Stimulated activated CD4-positive, alpha-beta T cell treated with anti-CD3 and anti-CD28 coated beads, Interleukin-4, amount 100 ng/mL, for 4 hours (primary cell): ENCODE results near the gene KLHL30.
"Not testable (repeated sequence)": the region's sequence is repeated elsewhere in the genome, so short reads cannot be mapped to it uniquely, and the experiment has no call there.

Source experiments
- DNase-seq, 2 experiments: peaks; one replicate each; pipeline ENCODE4 v3.0.0-alpha.2; 2020

The KLHL30 gene

DNA sequence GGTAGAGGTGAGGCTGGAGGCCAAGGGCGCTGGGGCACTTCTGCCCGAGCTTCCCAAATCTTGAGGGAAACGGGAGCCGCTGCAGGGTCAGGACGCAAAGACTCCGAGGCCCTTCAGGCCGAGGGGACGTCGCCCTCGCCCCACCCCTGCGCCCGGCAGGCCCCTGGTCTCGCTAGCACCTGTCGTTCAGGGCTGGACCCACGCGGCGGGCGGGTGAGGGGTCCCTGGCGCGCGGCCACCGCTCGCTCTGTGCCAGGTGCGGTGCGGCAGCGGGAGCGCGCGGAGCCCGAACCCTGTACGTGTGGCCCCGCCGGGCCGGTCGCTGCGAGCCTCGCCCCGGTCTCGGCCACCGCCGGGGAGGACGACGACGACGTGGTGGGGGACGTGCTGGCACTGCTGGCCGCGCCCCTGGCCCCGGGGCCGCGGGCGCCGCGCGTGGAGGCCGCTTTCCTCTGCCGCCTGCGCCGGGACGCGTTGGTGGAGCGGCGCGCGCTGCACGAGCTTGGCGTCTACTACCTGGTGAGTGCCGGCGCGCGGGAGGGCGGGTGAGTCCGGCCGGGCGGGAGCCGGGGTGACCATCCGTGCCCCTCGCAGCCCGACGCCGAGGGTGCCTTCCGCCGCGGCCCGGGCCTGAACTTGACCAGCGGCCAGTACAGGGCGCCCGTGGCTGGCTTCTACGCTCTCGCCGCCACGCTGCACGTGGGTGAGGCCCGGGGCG is 25.2 kb downstream of the KLHL30 start:
- no peak for DNase-seq

- no peak for DNase-seq
These were observed 26.4 kb downstream of the KLHL30 start for GRCh38 chr2:238164906-238165287.

DNA sequence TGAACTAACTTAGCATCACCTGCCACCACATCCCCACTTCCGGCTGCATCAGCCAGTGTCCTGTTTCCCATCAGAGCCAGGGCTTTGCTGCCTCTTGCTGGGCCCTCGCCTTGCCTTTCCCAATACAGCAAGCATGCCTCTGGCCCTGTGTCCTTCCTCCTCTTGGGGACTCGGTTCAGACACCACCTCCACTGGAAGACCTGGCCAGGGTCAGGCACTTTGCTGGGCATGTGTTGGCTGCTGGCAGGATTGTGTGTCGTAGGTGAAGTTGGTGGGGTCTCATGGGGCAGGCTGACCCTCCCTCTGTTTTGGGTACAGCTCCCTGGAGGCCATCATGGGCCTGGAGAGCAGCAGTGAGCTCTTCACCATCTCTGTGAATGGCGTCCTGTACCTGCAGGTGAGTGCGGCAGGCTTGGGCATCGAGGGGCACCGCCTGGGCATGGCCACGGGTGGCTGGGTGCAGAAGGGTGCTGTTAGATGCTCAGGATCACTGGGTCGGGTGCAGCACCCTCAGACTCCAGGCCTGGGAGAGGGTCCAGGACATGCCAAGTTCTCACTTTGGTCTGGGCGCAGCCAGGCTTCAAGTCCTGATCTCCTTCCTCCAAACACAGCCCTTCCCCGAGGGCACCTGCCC is 26.9 kb downstream of the KLHL30 start:
- no peak for DNase-seq

DNA sequence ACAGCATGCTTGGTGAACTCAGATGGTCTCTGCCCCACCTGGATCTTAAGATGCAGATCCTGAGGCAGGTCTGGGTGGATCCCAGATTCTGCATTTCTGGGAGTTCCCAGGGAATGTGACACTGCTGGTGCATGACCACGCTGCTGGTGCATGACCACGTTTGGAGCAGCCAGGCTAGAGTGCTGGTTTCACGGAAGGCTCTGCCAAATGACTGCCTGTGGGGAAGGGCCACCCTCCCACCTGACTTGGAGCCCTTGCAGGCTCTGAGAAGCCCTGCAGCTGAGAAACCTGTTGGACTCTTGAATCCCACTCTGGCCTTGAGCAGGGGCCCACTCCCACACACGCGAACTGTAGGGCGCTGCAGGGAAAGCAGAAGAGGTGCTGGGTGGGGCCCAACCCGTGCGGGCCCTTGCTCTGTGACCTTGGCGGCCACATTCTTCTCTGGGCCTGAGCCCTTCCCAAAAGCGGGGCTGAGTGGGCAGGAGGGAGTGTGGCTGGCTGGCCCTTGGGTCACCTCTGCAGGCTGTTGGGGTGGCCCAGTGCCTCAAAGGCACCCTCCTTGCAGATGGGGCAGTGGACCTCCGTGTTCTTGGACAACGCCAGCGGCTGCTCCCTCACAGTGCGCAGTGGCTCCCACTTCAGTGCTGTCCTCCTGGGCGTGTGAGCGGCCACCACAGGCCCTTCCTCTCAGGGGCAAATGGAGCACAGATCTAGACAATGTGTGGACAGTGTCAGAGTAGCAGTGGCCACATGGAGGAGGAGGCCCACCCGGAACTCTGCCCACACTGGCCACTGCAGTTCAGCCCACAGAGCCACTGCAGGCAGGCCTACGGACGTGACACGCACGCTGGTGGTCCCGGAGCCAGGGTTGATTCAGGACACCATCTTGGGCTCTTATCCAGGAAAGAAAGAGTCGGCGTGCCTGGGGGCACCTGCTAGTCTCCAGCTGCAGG is 28.2 kb downstream of the KLHL30 start:
- no peak for DNase-seq

- no peak for DNase-seq
These were observed 28.9 kb downstream of the KLHL30 start for GRCh38 chr2:238167344-238167715.

GRCh38 chr2:238167761-238168160 is 29.3 kb downstream of the KLHL30 start:
- DNase-seq, result no peak

DNA sequence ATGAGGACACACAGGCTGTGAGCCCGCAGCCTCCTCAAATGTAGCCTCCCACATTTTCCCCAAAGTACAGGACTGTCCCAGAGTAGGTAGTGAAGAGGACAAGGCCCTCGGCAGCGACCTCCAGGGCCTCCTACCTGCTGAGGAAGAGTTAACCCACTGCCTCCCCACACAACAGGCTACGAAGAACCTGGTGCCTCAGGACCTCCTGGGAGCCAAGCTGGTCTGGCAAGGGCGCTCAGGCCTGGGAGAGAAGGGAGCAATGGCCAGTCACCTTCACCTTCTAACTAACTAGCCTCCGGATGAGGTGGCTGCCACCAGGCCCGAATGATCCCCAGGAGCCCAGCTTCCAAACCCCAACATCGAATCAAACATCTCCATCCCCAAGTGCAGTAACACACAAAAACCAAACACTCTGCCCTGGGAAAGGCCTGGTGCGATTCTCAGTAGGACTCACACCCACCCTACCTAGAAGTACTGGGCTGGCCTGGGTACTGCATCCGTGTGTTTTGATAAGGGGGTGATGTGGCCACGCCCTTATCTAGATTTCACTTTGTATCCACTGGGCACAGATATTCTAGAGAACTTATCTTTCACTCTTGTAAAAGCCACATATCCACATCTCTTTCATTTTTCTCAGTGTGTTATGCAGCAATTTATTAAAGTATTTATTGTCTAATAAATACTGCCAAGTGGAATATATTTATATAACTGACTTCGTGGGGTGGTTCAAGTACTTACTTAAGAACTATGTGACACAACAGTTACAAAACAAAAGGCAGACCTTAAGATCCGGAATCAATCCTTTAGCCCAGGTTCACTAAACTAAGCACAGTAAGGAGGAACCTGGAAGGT is 30.0 kb downstream of the KLHL30 start:
- DNase-seq, result no peak

DNA sequence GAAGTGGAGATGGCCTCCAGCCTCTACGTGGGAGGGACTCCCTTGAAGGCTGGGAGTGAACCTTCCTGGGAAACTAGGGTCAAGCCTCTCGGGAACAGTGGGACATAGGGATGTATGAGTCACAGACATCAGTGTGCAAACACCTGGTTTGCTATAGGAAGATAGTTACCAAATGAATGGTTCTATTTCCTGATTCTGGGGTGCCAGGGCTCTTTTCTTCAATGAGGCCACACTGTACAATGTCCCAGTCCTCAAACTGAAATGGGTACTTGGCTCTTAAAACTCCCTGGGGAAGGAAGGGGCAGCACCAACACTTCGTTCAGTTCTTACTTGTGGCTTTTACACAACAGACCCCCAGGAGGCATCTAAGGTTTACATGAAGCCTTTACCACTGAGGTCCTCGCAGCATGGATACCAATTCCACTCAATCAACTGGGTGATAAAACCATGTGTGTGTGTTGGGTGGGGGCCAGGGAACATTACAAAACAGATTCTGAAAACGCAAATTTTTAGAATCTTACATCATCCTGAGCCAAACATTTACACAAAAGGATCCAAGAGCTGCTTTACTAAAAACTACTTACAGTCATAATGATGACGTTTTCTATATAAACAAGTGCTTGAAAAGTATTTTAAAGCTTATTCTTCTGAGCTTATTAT is 30.7 kb downstream of the KLHL30 start:
- DNase-seq, result no peak

GRCh38 chr2:238169708-238170251 is 31.3 kb downstream of the KLHL30 start:
- DNase-seq, result no peak

DNA sequence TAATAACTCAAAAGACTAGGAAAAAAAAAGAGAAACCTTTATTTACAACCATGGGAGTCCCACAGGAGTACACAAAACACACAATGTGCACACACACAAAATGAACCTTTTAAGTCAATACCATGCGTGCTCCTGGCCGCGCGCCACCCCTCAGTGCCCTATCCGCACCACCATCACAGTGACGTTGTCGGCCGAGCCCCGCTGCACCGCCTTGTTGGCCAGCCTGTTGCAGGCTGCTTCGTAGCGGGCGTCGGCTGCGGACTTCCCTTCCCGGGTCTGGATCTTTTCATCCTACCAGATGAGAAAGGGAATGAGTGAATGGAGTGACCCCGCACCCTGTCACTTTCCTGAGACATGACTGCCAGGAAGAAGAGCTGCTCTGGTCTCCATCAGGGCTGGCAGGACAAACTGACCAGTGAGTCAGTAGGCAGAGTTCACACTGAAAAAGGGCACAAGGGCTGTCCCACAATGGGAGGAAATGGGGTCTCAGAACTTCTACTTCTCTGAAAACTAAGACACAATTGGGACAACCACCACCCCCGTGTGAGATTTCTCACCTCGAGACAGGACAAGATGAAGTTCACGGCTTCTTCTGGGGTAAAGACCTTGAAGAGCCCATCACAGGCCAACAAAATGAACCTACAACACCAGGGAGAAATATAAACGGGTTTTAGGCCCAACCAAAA is 32.1 kb downstream of the KLHL30 start:
- DNase-seq, result no peak

- DNase-seq, result not testable (repeated sequence)
These were observed 32.6 kb downstream of the KLHL30 start for GRCh38 chr2:238171072-238171431.

DNA sequence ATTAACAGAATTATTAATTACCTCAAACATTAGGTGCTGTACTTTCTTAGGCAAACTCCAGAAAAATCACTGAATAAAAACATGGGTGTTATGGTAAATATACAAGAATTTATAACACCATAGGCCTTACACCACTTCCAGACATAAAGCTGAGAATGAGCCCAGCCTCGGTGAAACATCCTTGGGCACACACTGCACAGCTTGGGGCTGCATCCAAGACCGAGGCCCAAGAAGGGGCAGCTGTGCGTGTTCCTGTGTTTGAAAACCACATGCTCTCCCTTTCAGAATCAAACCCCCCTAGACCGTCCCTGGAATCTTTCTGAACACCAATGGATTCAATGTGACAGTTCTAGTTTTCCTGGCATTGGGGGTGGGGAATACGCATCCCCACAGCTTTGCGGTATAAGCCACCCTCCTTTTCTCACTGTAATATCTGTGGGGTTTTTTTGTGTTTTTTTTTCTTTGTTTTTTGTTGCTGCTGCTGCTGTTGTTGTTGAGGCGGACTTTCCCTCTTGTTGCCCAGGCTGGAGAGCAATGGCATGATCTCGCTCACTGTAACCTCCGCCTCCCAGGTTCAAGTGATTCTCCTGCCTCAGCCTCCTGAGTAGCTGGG is 33.2 kb downstream of the KLHL30 start:
- no peak for DNase-seq

DNA sequence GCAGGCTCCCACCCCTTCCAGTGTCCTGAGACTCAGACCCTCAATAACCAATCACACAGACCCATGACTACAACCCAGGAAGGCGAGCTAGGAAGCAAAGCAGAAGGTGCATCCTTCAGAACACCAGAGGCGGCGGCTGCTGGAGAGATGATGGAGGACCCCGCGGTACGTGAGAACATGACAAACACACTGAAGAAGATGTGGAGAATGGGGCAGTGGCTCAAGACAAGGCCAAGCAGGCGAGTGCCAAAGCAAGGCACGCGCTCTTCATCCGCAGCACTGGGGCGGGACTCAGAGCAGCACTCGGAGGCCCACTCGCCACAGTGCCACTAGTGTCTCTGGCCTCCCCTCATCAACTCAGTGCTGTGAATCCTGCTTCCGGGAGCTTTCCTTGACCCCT is 34.0 kb downstream of the KLHL30 start:
- no peak for DNase-seq

- no peak for DNase-seq
These were observed 35.2 kb downstream of the KLHL30 start for GRCh38 chr2:238173692-238174091.

DNA sequence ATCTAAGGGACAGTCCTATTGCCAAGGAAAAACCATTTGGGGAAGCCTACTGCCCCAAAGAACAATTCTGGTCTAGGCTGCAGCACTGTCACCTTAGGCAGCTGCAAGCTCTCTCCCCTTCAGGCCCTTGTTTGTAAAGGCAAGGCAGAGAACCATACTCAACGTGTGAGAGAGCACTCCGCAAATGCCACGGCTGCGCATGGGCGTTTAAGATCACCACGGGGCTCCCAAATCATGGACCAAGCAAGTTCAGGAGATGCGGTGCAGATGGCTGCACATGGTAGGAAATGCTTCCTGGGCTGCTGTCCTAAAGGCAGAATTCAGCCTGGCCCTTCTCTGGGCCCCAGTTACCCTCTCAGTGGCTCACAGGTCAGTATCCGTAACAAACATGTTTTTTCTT is 35.8 kb downstream of the KLHL30 start:
- no peak for DNase-seq

DNA sequence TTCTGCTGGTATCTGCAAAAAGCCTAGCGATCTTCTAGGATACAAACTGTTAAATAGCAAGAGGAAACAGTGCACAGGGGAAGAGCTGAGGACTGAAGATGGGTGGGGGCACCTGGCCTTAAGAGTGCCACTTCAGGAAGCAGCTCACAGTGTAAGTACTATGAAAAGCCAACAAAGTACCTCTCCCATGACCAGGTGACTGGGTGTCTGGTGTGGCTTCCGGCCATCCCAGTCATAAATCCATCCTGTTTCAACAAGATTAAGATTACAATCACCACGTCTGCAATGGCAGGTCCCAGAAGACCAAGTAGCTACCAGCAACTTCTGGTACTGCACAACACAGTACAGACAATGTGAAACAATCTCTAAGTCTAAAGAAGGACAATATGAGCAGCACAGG is 36.2 kb downstream of the KLHL30 start:
- DNase-seq, result no peak

DNA sequence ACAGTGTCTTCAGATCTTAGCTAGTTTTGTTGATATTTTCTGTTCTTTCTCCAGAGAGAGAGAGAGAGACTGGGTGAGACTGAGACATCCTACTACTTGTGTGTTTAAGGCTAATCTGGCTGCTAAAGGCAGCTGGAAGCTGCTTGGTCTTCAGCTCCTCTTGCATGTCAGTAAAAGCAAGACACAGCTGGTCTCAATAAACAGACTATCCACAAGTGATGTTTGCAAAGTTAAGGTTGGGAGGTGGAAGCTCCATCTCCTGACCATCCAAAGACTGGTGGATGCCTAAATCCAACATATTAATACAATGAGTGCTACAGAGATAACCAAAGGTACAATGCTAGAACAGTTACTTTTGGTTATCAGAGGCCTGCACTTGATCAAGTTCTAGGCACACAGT is 38.1 kb downstream of the KLHL30 start:
- no peak for DNase-seq

DNA sequence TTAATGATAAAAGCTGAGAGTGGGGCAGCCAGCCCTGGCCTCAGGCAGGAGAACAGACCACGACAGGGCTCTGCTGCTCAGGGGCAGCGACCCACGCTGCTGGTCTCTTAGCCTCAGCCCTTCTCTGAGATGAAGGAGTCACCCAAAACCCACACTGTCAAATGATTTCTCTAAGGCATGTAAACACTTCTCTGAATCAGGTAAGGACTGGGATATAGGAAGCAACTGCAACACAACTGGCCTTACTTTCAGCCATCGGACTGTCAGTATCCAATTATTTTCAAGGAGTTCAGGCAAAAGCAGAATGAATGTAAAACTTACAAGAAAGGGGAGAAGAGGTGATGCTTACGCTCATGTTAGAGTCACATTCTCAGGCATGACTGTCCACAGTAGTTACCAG is 42.1 kb downstream of the KLHL30 start:
- no peak for DNase-seq

GRCh38 chr2:238182362-238182761 is 43.9 kb downstream of the KLHL30 start:
- no peak for DNase-seq

DNA sequence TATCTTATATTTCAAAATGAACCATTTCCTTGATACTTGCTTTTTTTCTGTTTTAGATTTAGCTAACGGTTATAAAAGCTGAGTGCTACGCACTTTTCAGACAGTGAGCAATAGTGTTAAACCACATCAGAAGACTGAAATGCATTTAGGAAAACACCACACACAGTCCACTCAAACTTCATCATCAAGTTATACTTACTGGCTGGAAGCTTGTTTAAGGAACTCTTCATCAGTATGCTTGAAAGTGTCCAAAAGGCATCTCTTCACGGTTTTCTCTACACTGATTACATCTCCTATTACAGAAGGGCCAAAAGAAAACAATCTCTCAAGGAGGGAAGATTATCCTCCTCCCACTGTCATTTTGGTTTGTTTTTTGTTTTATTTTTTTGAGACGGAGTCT is 45.4 kb downstream of the KLHL30 start:
- DNase-seq, result no peak
